Measurements from ENCODE around the gene RCAN2.

Gene RCAN2

DNA sequence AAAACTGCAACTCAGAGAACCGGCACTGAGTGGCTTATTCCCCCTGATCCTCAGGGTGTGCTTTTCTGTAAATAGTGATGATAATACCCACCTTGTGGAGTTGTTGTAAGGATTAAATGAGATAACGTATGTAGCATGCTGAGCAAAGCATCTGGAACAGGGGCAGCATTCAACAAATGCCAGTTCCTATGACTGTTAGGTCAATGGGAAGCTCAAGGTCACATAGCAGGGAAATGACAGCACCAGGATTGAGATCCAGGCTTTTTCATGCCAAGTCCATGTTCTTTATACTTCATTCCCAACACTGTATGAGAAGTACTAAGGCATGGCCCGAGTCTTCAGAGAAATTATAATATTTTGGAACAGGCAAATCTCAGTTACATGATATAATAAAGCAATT is 5.1 kb downstream of the RCAN2 start:
- Histone ChIP-seq H3K79me2 (peaks cover 33% of the 10 kb centered on the region), H3K27ac (no peak overlapping the region), H3K9ac (no peak overlapping the region), H3K4me2 (ENCODE audit: low read length) (no peak overlapping the region), H3K4me1 (peaks cover 12% of the 10 kb centered on the region), H3K9me3 (ENCODE audit: control insufficient read depth, low read length) (no peaks in the 10 kb centered on the region), H3K27me3 (ENCODE audit: control insufficient read depth, insufficient read depth, low read length) (no peaks in the 10 kb centered on the region), H3K4me3 (ENCODE audit: low read depth, low read length) (no peak overlapping the region), H2AFZ (no peak overlapping the region), H3K36me3 (ENCODE audit: control insufficient read depth, insufficient read depth, low read length) (no peaks in the 10 kb centered on the region)
- TF ChIP-seq CTCF (IDR thresholded peaks at IDR 0.05), result no peak

DNA sequence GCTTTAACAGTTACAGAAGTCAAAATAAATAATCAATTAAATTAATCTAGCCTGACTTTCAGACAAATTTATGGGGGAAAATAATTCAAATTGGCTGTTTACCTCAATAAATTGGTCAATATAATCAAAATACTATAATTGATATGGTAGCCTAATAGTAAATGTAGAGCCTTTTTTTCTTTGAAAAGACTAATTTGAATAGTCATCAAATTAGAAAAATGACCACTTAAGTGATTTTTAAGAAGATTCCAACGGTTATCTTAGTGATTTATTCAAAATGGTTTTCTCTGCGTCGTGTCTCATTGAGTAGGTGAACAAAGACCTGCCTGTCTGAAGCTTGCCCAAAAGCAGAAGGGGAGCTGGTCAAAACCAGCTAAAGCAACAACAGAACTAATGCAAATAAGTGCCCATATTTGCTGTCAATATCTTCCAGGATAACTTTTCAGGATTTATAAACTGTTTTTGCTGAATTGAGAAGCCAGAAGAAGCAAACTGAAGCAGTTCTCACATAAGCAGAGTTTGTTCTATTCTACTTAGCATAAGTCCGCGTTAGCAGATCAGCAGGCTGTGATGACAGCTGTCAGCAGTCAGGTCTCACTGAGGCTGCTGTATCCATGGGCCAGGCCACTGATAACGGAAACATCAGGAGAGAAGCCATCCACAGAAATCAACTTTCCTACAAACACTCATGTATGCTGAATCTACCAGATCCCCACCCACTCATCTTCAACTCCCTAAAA is 7.0 kb downstream of the RCAN2 start:
- H3K4me2 ChIP-seq (ENCODE audit: low read length), result no peak overlapping the region
- no peak overlapping the region for H3K27ac ChIP-seq
- H3K9ac ChIP-seq, result no peak overlapping the region
- H3K79me2 ChIP-seq, result peaks cover 32% of the 10 kb centered on the region
- H3K4me3 ChIP-seq (ENCODE audit: low read depth, low read length), result no peak overlapping the region
- H3K36me3 ChIP-seq (ENCODE audit: control insufficient read depth, insufficient read depth, low read length), result no peaks in the 10 kb centered on the region
- peaks cover 3% of the 10 kb centered on the region for H3K4me1 ChIP-seq
- H3K27me3 ChIP-seq (ENCODE audit: control insufficient read depth, insufficient read depth, low read length), result no peaks in the 10 kb centered on the region
- no peak overlapping the region for H2AFZ ChIP-seq
- no peaks in the 10 kb centered on the region for H3K9me3 ChIP-seq (ENCODE audit: control insufficient read depth, low read length)
- TF ChIP-seq CTCF (IDR thresholded peaks at IDR 0.05), result no peak

- H3K4me2 ChIP-seq (ENCODE audit: low read length), result no peak overlapping the region
- no peak overlapping the region for H3K27ac ChIP-seq
- H3K36me3 ChIP-seq (ENCODE audit: control insufficient read depth, insufficient read depth, low read length), result no peaks in the 10 kb centered on the region
- H3K9ac ChIP-seq, result no peak overlapping the region
- H3K4me1 ChIP-seq, result no peaks in the 10 kb centered on the region
- peaks cover 6% of the 10 kb centered on the region for H3K79me2 ChIP-seq
- H3K27me3 ChIP-seq (ENCODE audit: control insufficient read depth, insufficient read depth, low read length), result no peaks in the 10 kb centered on the region
- no peak overlapping the region for H2AFZ ChIP-seq
- no peaks in the 10 kb centered on the region for H3K9me3 ChIP-seq (ENCODE audit: control insufficient read depth, low read length)
- H3K4me3 ChIP-seq (ENCODE audit: low read depth, low read length), result no peak overlapping the region
- no peak for TF ChIP-seq CTCF (IDR thresholded peaks at IDR 0.05)
Observed at GRCh38 chr6:46476301-46476700, 14.9 kb downstream of the RCAN2 start.

DNA sequence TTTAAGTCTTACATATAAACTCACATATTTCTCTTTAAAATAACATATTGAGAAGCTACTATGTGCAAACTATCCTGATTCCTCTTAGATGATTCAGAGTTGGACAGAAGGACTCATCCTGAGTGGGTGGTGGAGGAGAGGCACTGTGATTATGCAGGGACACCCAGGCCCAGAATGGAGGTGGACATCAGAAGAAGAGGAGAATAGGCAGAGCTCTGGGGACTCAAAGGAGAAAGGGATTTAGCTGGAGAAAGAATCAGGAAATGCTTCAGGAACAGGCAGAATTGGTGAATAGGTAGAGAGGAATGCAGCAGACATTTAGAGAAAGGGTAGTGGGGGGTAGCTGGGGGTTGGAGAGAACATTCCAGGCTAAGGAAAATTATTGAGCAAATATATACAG is 17.4 kb downstream of the RCAN2 start:
- TF ChIP-seq CTCF (IDR thresholded peaks at IDR 0.05), result no peak
- H3K9ac ChIP-seq, result no peak overlapping the region
- H3K4me3 ChIP-seq (ENCODE audit: low read depth, low read length), result no peak overlapping the region
- H3K36me3 ChIP-seq (ENCODE audit: control insufficient read depth, insufficient read depth, low read length), result no peaks in the 10 kb centered on the region
- peaks cover 3% of the 10 kb centered on the region for H3K79me2 ChIP-seq
- no peak overlapping the region for H3K27ac ChIP-seq
- no peaks in the 10 kb centered on the region for H3K9me3 ChIP-seq (ENCODE audit: control insufficient read depth, low read length)
- H2AFZ ChIP-seq, result no peak overlapping the region
- no peak overlapping the region for H3K4me2 ChIP-seq (ENCODE audit: low read length)
- H3K27me3 ChIP-seq (ENCODE audit: control insufficient read depth, insufficient read depth, low read length), result no peaks in the 10 kb centered on the region
- peaks cover 7% of the 10 kb centered on the region for H3K4me1 ChIP-seq

GRCh38 chr6:46472243-46472642 is 19.0 kb downstream of the RCAN2 start:
- Histone ChIP-seq H3K36me3 (ENCODE audit: control insufficient read depth, insufficient read depth, low read length) (no peaks in the 10 kb centered on the region), H3K27me3 (ENCODE audit: control insufficient read depth, insufficient read depth, low read length) (no peaks in the 10 kb centered on the region), H3K79me2 (peaks cover 3% of the 10 kb centered on the region), H3K4me3 (ENCODE audit: low read depth, low read length) (no peak overlapping the region), H3K9ac (no peak overlapping the region), H3K4me2 (ENCODE audit: low read length) (no peak overlapping the region), H3K27ac (no peak overlapping the region), H2AFZ (no peak overlapping the region), H3K4me1 (peaks cover 23% of the 10 kb centered on the region), H3K9me3 (ENCODE audit: control insufficient read depth, low read length) (no peaks in the 10 kb centered on the region)
- TF ChIP-seq CTCF (IDR thresholded peaks at IDR 0.05), result no peak
